IMR-90 (cell line): ENCODE results near the gene IRAG1. TPM values are rescaled to one million over a fixed set of nuclear protein-coding genes. Genes with fewer than 3 reads are reported as not detected.

ENCODE experiments used
- NFE2L2 ChIP-seq: fragments of 150-350 bp; IDR thresholded peaks from 2 replicates; pipeline ENCODE4 v1.6.1; 2016; ENCODE audit warnings: low read depth, mild to moderate bottlenecking, low read length
- RAD21 ChIP-seq: IDR thresholded peaks from 2 replicates; pipeline ENCODE4 v1.6.1; 2012; ENCODE audit warnings: low read length, improper control_type of control experiment
- polyA plus RNA-seq, 3 experiments: library from polyadenylated mRNA; depleted of rRNA; stranded (reverse); fragments of >200 nt; gene quantifications; 2 replicates each; pipeline ENCODE4 v1.2.3, GENCODE V29; 2012; ENCODE audit warnings: low replicate concordance in 1 of 3
- total RNA-seq: library from RNA; depleted of rRNA; stranded (reverse); fragments of >200 nt; gene quantifications from 2 replicates; pipeline ENCODE4 v1.2.3, GENCODE V29; 2012
- TF ChIP-seq, protein P1 (sequence below): fragments of 150-350 bp; IDR thresholded peaks from 2 replicates; pipeline ENCODE4 v1.6.1; 2016; ENCODE audit warnings: low read depth, mild to moderate bottlenecking, low read length, moderate library complexity, borderline replicate concordance

IRAG1 gene
- total and polyA plus RNA-seq, 2 of the 4 experiments (the other 2 are of a cell fraction): 19.4 to 25.8 TPM

DNA sequence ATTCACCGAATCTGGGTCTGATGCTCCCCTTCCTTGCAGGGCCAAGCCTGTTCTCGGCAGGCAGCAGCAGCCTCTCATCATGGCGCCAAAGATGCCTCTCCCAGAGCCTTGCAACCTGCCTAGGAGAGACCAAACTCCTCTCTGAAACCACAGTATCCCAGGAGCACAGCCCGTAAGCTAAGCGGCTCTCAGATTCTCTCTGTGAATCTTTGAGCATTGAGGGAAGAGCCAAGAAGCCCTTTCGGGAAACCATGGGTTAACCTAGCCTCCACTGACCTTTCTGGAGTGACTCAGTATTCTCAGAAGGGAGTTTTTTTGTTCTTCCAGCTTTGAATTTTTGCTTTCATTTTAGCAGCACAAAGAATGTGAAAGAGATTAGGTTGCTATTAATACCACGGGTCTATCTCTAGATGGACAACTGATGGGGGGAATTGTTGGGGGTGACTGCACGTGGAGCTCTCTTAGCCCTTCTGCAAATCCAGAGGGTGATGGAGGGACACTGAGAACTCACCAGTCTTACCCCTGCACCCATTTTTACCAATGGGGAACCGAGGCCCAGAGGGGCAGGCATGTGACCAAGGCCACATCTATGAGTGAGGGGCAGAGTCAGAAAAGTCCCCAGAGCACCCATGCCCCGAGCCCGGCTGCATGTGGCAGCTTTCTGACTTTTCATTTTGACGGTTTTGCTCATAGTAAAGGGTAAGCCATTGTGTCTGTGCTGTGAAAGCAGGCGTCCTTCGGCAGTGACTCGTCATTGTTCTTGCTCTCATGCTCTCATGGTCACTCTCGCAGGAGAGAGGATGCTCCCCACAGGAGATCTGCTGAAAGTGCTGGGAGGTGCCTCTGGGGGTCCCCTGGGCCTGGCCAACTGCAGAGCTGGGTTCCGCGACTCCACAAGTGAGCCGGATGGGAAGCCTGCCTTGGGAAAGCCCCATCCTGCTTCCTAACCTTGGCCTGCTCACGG lies 36.0 kb downstream of the IRAG1 start (continued):
- TF ChIP-seq, protein P1, sequence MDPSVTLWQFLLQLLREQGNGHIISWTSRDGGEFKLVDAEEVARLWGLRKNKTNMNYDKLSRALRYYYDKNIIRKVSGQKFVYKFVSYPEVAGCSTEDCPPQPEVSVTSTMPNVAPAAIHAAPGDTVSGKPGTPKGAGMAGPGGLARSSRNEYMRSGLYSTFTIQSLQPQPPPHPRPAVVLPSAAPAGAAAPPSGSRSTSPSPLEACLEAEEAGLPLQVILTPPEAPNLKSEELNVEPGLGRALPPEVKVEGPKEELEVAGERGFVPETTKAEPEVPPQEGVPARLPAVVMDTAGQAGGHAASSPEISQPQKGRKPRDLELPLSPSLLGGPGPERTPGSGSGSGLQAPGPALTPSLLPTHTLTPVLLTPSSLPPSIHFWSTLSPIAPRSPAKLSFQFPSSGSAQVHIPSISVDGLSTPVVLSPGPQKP: no peak
- no peak for TF ChIP-seq RAD21
- peak; percentile 32; the same call in 1 of the 2 replicates for TF ChIP-seq NFE2L2
